HG02840 (cell line): ENCODE data around the gene CD79A.

Experiments used
- ATAC-seq: cut with Tn5 transposase; IDR thresholded peaks from one replicate; pipeline ENCODE4 v1.9.1; 2021; ENCODE audit warnings: mild to moderate bottlenecking, moderate library complexity, moderate number of reproducible peaks; ENCODE audit not compliant: unreplicated experiment, low FRiP score

Gene CD79A

DNA sequence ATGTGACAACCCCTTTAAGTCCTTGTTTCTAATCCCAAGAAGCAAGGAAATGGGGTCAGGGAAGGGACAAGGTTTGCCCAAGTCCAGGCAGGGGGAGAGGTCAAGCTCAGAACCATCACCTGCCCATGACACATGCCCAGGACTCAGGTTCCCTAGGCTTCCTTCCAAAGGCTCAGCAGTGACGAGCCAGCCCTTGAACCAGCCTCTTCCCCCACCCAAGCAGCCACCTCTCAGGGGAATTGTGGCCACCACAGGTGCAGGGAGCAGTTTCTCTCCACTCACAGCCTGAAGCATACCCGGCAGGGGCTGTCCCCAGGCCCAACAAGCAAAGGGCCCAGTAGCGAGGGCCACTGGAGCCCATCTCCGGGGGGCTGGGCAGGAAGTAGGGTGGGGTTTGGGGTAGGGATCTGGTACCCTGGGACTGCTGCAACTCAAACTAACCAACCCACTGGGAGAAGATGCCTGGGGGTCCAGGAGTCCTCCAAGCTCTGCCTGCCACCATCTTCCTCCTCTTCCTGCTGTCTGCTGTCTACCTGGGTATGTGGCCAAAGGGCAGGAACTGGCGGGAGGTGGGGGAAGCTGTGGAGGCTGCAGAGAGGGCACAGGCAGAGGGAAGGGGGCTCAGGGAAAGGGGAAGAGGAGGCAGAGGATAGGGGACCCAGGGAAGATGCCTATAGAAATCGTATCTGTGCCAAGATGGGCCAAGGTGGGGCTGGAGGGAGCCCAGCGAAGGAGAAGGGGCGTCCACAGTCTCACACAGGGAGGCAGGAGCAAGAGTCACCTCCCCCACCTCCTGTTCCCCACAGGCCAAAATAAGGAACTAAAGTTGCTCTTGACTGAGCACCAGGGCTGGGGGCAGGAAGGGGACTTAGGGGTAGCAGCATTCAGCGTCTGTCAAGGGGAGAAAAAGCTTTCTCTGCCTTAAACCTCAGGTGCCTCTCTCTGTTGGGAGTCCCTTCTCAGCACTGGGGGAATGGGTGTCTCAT, at the start of gene CD79A:
TSS of gene CD79A (plus strand) at position 433 of the 986 bp plus-strand sequence. CDS start at position 459, 26 bp downstream.
- ATAC-seq = peak; percentile 66

DNA sequence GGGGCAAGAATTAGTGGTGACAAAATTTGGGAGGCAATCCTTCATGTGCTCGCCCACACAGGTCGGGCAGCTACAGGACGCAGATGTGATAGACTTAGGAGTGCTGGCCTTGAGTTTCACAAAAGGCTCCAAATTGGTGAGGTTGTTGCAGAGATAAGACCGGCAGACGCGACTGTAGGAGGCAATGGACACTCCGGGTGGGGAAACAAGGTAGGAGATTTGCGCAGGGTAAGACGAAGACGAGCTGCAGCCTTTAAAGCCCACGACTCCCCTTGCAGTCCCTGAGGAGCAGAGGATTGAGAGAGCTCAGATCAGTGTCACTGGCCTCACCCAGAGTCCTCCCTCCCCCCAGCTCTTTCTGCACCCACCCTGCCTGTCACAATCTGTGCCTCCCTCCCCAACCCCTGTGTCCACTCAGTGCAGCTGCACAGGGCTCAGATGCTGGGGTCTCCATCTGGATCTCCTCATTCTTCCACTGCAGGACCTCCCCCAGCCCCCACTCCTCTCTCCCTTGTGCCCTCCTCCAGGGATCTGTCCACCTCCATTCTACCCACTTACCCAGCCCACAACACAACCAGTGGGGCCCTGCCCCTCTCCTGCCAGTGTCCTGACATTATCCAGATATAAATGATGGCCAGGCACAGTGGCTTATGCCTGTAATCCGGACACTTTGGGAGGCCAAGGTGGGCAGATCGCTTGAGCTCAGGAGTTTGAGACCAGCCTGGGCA, 38.9 kb upstream of the CD79A start:
- no peak for ATAC-seq

GRCh38 chr19:41839211-41839610, 37.9 kb upstream of the CD79A start:
- no peak for ATAC-seq

- no peak for ATAC-seq
Measured at GRCh38 chr19:41843371-41843770, 33.7 kb upstream of the CD79A start.

DNA sequence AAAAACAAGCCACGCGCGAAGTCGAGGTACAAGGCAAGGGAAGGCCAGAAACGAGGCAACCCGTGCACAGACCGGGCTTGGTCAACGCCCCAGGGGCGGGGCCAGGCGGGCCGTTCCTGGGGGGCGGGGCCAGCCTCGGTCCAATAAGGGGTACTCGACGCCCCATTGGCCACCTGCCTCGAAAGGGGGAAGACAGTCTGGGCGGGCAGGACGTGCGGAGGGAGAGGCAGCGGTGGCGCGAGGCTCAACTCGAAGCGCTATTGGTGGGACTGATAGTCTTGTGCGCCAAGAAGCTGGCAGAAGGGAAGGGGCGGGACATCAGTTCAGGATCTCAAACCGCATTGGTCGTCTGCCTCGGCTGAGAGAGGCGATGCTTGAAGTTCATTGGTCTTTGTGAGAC, 32.5 kb upstream of the CD79A start, which contains the start of gene LYPD4:
TSS of gene LYPD4 (minus strand) at position 83 of the 400 bp plus-strand sequence. CDS start 5,398 bp downstream, outside the sequence.
- ATAC-seq = no peak

DNA sequence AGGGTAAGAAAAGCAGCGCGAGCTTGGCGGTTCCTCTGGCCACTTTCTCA, 32.3 kb upstream of the CD79A start, which contains the start of gene DMRTC2:
TSS of gene DMRTC2 (plus strand) at position 42 of the 50 bp plus-strand sequence. CDS start 2,387 bp downstream, outside the sequence.
- ATAC-seq = no peak

DNA sequence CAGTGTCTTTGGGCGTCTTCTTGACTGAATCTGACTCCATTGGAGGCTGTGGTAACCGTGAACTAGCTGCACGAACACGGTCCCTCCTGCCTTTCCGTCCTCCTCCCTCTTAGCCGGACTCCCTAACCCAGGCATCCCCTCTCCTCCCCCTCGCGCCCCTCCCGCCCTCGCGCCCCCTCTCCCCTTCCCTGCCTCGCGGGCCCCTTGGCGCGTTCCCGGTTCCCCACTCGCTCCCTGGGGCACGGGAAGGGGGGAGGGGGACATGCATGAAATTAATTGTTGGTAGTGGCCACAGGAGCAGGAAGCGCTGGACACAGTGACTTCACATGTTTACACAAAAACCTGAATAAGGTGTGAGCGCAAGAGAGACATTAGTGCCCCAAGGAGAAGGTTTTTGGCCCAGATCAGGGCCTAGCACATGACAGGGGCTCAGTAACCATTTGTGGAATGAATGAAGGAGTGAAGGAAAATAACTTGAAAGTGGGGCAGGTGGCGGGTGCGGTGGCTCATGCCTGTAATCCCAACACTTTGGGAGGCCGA, 32.0 kb upstream of the CD79A start:
- ATAC-seq = no peak

- ATAC-seq = no peak
Measured at GRCh38 chr19:41847351-41848105, 29.6 kb upstream of the CD79A start.

GRCh38 chr19:41848666-41849065, 28.4 kb upstream of the CD79A start:
- no peak for ATAC-seq

DNA sequence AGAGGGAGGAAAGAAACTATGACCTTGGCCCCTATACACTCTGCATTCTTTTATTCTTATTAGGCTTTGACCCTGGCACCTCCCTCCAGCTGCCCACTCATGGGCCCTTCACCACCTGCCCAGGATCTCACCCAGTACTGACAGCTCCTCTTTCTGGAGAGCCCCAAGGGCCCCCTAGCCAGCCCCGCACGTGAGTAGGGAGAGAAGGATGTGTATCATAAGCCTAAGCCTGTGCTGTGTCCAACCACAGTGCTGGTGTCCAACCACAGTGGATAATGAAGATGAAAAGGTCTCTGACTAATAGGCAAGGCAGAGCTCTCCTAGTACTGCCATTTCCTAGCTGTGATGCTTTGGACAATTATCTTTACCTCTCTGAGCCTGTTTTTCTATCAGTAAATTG, 28.0 kb upstream of the CD79A start:
- ATAC-seq = no peak

DNA sequence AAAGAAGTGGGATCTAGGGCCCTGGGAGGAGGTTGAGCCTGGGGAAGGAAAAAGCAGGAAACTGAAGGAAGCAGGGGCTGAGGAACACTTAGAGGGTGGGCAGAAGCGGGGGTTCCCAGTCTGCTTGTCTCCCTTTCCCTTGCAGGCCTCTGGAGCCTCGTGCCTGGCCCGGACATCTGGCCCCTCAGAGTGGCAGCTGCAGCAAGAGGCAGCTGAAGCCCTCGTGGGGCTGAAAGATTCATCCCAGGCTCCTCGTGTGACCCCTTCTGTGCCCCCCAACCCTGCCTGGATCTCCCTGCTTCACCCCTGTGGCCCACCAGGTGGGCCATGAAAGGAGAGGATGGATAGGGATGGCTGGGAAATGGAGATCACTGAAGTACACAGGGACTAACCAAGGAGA, 26.7 kb upstream of the CD79A start:
- no peak for ATAC-seq

GRCh38 chr19:41851456-41851855, 25.6 kb upstream of the CD79A start:
- ATAC-seq = no peak

- ATAC-seq = no peak
Measured at GRCh38 chr19:41853344-41853743, 23.7 kb upstream of the CD79A start.

DNA sequence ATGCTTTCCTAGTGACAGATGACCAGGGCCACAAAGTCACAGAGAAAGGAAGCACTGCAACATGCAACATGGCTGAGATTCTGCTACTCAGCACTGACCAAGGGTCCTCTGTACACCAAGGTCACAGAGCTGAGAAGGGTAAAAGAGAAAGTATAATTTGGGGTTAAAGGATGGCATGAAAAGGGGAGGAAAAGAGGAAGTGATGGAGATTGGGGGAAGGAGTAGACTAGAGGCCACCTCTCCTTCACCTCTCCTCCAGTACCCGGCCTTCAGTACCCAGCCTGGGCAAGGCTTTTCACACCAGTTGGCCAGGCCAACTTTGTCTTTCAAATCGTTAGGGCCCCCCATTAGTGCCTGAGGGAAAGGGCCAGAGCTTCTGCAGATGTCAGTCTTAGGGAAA, 23.3 kb upstream of the CD79A start:
- ATAC-seq = no peak

DNA sequence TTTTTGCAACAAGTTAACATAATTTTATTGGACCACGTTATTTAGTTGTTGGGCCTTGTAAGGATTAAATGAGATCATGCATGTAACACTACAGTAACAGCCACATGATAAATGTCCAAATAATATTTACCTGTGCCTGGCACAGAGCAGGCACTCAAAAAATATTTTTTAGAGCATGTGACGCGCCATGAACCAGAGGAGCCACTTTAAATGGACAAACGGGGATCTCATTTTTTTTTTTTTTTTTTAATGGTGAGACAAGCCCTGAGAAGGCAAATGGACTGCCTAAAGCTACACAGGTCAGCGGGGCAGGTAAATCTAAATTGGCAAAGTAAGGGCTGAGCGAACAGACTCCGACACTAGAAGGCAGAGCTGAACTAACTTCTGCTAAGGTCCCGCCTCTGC, 17.9 kb upstream of the CD79A start:
- ATAC-seq = no peak

DNA sequence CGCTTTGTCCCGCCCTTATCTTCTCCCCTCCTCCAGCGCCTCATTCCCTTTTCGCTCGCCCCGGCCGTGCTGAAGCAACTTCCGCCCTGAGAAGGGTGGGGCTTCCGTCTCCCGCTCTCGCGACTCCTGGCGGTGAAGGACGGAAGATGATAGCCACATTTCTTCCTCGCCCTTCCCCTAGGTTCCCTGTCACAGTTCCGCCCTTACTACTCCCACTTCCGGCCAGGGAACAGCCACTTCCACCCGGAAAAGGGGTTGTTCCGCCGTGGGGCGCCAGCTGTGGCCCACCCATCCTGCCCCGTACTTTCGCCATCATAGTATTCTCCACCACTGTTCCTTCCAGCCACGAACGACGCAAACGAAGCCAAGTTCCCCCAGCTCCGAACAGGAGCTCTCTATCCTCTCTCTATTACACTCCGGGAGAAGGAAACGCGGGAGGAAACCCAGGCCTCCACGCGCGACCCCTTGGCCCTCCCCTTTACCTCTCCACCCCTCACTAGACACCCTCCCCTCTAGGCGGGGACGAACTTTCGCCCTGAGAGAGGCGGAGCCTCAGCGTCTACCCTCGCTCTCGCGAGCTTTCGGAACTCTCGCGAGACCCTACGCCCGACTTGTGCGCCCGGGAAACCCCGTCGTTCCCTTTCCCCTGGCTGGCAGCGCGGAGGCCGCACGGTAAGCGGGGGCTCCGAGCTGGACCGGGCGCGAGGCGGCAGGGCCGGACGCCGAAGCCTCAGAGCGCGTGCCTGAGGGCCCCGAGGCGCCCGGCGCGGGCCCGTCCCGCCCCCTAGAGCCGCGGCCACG, 17.3 kb upstream of the CD79A start, which contains the start of gene RPS19:
TSS of gene RPS19 (plus strand) at position 638 of the 801 bp plus-strand sequence. CDS start 520 bp downstream, outside the sequence.
- peak; percentile 90 for ATAC-seq

DNA sequence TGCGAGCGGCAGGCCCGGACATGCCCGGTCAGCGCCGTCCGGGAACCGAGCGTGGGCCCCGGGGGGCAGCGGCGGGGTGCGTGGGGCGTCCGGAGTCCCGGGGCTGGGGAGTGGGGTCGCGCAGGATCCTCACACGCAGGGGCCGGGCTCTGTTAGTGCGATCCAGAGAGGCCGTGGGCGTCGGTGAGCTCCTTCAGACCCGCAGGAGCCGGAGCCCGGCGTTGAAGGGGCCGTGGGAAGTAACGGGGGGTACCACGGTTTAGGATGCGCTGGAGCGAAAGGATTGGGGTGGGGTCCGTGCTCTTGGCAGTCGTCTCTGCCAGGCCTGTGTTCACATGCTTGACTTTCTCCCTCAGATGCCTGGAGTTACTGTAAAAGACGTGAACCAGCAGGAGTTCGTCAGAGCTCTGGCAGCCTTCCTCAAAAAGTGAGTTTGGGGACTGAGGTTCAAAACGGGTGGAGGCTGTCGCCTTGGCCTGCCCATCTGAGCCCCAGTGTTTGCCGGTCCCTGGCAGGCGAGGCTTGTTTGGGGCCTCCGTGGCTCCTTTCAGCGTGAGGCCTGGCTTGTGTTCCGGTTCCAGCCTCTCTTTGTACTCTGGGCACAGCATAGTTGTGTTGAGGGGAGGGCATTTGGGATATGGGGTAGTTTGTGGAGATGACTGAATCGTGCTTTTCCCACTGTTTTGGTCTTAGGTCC, 16.5 kb upstream of the CD79A start:
- no peak for ATAC-seq

DNA sequence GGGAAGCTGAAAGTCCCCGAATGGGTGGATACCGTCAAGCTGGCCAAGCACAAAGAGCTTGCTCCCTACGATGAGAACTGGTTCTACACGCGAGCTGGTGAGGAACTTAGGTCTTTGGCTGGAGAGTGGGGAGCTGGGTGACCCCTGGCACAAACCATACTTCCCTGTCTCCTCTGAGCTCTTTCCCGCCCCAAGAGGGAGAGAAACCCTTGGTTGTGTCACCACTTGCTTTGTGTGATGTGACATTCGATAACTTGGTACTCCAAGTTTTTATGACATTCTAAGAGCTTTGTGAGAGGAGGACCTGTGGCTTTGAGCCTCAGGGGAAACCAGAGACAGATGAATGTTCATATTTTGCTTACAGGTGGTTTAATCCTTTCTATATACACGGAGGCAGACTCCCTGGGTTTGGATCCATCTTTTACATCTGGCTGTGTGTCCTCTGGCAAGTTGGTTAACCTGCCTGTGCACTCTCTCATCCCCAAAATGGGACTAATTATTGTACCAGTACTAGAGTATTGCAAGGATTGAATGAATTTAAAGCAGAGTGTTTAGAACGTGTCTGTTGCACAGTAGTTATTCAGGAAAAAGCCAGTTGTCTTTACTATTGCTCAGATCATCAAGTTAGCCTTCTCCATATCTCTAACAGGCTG, 15.8 kb upstream of the CD79A start:
- no peak for ATAC-seq

- no peak for ATAC-seq
Measured at GRCh38 chr19:41861846-41862245, 15.2 kb upstream of the CD79A start.
